T follicular helper cell (primary cell): ENCODE data around the gene TCIRG1.

ENCODE experiments used
- DNase-seq: peaks from one replicate; pipeline ENCODE4 v3.0.0-alpha.2; 2020; ENCODE audit warnings: low read depth

TCIRG1 gene

DNA sequence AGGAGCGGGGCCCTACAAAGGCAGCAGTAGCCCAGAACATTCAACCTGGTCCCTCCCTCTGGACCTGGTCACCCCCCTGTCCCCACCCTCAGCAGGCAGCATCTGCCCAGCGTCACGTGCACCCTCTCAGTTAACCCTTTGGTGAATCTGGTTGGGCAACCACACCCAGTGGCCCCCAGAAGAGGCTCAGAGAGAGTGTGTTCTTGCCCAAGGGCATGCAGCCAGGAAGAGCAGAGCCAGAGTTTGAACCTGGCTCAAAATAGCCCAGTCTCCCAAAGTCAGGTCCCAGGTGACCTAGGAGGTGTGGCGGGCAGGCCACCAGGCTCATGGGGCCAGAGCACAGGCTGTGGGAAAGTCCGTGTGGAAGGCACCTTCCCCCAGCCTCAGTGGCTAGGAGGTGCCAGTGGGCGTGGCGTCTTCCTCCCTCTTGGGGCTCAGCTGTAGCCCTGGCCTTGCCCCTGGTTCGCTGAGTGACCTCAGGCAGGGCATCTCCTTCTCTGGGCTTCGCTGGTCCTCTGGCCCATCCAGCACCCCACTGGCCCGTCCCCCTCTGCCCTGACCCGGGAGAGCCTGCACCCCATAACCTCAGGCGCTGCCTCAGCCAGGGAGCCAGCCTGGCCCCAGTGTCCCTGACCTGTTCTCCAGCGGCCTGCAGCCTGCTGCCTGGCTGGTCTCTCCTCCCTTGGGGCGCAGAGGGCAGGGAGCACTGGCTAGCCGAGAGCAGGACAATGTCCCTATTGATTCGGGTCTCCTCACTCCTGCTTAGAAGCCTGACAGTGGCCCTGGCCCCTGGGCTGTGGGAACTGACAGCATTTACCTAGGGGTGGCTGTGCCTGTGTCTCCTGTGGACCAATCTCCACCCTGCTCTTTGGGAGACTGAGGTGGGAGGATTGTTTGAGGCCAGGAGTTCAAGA, 21.7 kb upstream of the TCIRG1 start:
- no peak for DNase-seq

GRCh38 chr11:68017980-68018729, 20.7 kb upstream of the TCIRG1 start:
- no peak for DNase-seq

DNA sequence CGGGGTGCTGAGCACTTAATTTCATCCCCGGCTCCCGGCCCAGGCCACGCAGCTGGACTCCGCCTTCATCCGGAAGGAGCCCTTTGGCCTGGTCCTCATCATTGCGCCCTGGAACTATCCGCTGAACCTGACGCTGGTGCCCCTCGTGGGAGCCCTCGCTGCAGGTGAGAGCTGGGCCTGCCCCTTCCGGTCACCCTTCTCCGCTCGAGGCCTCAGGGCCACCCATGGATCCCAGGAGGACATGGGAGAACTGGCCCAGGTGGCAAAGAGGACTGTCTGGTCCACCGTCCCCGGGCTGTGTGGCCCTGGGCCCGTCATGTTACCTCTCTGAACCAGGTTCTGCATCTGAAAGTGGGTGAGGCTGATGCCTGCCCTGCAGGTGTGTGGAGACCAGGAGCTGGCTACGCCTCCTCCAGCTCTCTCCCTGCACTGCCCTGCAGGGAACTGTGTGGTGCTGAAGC, 20.1 kb upstream of the TCIRG1 start:
- DNase-seq: no peak

DNA sequence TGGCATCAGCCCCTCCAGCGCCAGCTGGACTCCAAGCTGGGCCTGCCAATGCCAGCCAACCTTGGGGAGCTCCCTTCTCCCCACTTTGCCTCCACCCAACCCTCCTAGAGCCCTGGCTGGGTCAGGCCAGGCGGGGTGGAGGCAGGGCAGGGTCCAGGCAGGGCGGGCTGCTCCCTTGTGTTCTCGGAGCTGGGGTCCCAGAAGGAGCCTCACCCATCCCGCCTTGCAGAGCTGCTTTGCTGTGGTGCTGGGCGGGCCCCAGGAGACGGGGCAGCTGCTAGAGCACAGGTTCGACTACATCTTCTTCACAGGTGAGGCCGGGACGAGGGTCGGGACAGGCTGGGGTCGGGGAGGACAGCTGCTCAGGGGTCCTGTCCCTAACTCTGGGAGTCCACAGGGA, 19.3 kb upstream of the TCIRG1 start:
- no peak for DNase-seq

- no peak for DNase-seq
These were observed 18.2 kb upstream of the TCIRG1 start for GRCh38 chr11:68020575-68020974.

DNA sequence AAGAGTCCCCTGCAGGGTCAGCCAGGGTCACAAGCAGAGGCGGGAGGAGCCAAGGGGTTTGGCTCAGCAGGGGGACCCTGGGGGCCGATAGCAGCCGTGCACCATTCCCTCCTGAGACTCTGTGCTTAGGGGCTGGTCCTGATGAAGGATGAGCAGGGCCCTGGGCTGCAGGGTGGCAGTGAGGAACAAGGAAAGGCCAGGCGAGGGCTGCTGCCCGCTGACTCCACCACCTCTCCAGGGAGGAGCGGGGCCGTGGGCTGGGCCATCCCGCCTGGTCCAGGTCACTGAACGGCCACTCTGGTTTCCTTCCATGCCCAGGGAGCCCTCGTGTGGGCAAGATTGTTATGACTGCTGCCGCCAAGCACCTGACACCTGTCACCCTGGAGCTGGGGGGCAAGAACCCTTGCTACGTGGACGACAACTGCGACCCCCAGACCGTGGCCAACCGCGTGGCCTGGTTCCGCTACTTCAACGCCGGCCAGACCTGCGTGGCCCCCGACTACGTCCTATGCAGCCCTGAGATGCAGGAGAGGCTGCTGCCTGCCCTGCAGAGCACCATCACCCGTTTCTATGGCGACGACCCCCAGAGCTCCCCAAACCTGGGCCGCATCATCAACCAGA, 17.5 kb upstream of the TCIRG1 start:
- DNase-seq: no peak

GRCh38 chr11:68022531-68022930, 16.3 kb upstream of the TCIRG1 start:
- DNase-seq: no peak

- DNase-seq: no peak
These were observed 14.3 kb upstream of the TCIRG1 start for GRCh38 chr11:68024508-68024907.

DNA sequence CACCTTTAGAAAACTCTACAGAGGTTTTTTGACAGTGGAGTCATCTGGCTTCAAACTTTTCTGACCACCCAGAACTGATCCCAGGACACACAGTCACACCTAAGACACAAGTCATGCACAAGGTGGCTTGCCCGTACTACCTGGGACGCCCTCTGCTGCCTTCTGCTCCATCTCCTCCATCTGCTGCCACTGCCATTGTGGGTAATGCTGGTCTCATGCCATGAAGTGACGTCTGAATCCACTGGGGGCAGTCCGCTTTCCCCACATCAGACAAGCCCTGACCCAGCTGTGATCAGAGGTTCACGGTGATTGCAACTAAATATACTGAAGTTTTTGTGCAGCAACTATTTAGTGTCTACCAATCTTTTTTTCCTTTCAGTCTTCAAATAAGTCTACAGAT, 13.8 kb upstream of the TCIRG1 start:
- no peak for DNase-seq

- no peak for DNase-seq
These were observed 12.3 kb upstream of the TCIRG1 start for GRCh38 chr11:68026391-68027105.

- no peak for DNase-seq
These were observed 11.2 kb upstream of the TCIRG1 start for GRCh38 chr11:68027667-68028066.

- no peak for DNase-seq
These were observed 9.9 kb upstream of the TCIRG1 start for GRCh38 chr11:68028802-68029545.

DNA sequence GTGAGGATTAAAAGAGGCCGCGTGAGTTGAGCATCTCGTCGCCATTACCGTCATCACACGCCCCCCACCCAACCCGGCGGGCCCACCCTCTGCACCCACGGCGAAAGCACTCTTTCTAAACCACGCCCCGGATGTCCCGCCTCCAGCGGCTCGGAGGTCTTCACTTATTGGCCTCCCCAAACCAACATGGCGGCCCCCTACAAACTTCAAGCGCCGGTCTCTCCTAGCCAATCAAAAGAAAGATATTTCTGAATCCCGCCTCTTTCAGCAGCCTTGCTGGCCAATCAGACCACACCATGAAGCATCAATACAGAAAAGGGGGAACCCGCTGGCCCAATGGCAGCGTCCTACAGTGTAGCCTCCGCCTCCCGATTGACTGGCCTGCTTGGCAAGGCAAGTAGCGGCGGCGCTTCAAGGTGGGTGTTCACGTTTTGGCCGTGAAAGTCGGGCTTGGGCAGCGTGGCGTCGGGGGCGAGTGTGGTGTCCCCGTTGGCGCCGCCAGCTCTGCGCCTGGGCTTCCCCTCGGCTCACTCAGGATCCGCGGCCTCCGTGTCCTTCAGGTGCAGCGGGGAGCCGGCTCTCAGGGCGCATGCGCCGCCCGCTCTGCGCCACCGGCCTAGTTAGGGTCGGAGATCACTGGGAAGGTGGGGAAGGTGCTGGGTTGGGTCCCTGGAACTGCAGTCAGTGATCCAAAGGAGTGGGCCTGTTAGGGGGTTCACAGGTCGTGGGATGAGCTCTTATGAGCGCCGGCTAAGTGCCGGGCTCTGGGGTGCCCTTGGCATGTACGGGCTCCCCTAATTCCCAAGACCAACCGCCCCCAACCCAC, 8.3 kb upstream of the TCIRG1 start, which contains the start of gene NDUFS8:
TSS of gene NDUFS8 (plus strand) at position 364 of the 826 bp plus-strand sequence. CDS start 1,471 bp downstream, outside the sequence.
- peak; percentile 91 for DNase-seq

- DNase-seq: no peak
These were observed 7.7 kb upstream of the TCIRG1 start for GRCh38 chr11:68031144-68031464.

DNA sequence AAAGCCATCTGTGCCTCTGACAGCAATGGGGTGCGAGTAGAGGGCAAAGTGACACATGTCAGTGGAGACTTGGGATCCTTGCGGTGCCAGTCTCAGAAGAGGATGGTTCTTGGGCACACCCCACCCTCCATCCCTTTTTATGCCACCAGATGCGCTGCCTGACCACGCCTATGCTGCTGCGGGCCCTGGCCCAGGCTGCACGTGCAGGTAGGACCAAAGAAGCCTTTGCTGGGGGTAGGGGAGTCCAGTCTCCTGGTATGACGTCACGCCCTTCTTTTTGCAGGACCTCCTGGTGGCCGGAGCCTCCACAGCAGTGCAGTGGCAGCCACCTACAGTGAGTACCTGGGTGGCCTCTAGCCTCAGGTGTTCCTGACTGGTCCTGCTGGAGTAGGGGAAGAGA, 6.8 kb upstream of the TCIRG1 start:
- no peak for DNase-seq

DNA sequence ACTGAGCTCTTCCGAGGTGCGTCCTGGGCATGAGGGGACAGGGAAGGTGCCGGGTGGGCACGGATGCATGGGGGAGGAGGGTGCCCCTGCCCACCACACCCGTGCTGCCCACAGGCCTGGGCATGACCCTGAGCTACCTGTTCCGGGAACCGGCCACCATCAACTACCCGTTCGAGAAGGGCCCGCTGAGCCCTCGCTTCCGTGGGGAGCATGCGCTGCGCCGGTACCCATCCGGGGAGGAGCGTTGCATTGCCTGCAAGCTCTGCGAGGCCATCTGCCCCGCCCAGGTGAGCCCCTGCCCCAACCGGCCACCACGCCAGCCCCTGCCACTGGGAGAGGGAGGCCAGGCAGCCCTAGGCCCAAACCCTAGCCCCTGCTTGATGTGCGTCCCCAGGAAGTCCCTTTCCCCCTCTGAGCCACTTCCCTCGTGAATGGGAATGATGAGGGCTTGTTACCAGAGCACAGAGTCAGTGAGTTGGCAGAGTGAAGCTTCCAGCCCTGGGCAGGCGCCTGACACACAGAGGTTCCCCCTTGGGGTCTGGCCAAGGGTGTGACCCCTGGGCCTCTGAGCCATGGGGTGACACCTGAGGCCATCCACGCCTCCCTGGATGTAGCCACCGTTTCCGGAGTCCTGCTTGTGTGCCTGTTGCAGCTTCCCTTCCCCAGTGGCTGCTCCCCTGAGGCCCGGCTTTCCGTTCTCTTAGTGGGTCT, 5.7 kb upstream of the TCIRG1 start:
- no peak for DNase-seq

DNA sequence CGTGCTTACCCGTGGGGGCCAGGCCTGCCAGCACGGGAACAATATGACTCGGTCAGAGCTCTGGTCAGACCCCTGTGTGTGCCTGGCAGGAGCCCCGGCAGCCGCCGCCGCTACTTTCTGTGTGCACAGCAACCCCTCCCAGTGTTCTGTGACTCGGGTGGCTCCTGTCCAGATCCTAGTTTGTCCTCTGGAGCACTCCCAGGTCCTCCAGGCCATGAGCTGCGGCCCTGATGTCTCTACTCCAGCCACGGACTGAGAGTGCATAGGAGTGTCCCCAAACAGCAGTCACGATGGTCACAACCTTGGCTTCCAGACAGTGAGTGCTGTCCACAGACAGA, 5.1 kb upstream of the TCIRG1 start:
- no peak for DNase-seq

- DNase-seq: no peak
These were observed 3.5 kb upstream of the TCIRG1 start for GRCh38 chr11:68035266-68035876.

- DNase-seq: no peak
These were observed 2.6 kb upstream of the TCIRG1 start for GRCh38 chr11:68036141-68036716.
